HG03280 (cell line): Measurements from ENCODE around the gene TESK1.
A peak's percentile ranks its signal among the peaks of the same experiment; 100 is the strongest.
"Not testable (repeated sequence)": the region's sequence is repeated elsewhere in the genome, so short reads cannot be mapped to it uniquely, and the experiment has no call there.

Experiments
- ATAC-seq: cut with Tn5 transposase; IDR thresholded peaks from one replicate; pipeline ENCODE4 v1.9.1; 2021; ENCODE audit warnings: mild to moderate bottlenecking, moderate library complexity; ENCODE audit not compliant: unreplicated experiment

The TESK1 gene

GRCh38 chr9:35579130-35579529 lies 25.9 kb upstream of the TESK1 start:
- ATAC-seq = no peak

GRCh38 chr9:35579659-35580227 lies 25.3 kb upstream of the TESK1 start:
- not testable (repeated sequence) for ATAC-seq

- ATAC-seq = not testable (repeated sequence)
These were observed 21.5 kb upstream of the TESK1 start for GRCh38 chr9:35583521-35583920.

- not testable (repeated sequence) for ATAC-seq
These were observed 20.4 kb upstream of the TESK1 start for GRCh38 chr9:35584681-35585080.

GRCh38 chr9:35588506-35588905 lies 16.6 kb upstream of the TESK1 start:
- not testable (repeated sequence) for ATAC-seq

GRCh38 chr9:35593581-35593980 lies 11.5 kb upstream of the TESK1 start:
- no peak for ATAC-seq

- no peak for ATAC-seq
These were observed 10.6 kb upstream of the TESK1 start for GRCh38 chr9:35594471-35594870.

- ATAC-seq = not testable (repeated sequence)
These were observed 8.2 kb upstream of the TESK1 start for GRCh38 chr9:35596907-35597306.

GRCh38 chr9:35598866-35599590 lies 6.0 kb upstream of the TESK1 start:
- ATAC-seq = no peak

- no peak for ATAC-seq
These were observed 5.1 kb upstream of the TESK1 start for GRCh38 chr9:35599763-35600604.

GRCh38 chr9:35603506-35603985 lies 1.5 kb upstream of the TESK1 start:
- ATAC-seq = no peak

GRCh38 chr9:35603986-35604577 lies 980 bp upstream of the TESK1 start:
- ATAC-seq = peak; percentile 84

GRCh38 chr9:35605351-35606137 lies 482 bp downstream of the TESK1 start:
- peak; percentile 8 for ATAC-seq

- ATAC-seq = no peak
These were observed 1.1 kb downstream of the TESK1 start for GRCh38 chr9:35606138-35606504.

GRCh38 chr9:35606726-35607125 lies 1.7 kb downstream of the TESK1 start:
- ATAC-seq = no peak

- ATAC-seq = no peak
These were observed 3.2 kb downstream of the TESK1 start for GRCh38 chr9:35608221-35608620.

- ATAC-seq = no peak
These were observed 4.1 kb downstream of the TESK1 start for GRCh38 chr9:35609001-35609819.

- no peak for ATAC-seq
These were observed 4.7 kb downstream of the TESK1 start for GRCh38 chr9:35609820-35610163.

- peak; percentile 77 for ATAC-seq
These were observed 6.3 kb downstream of the TESK1 start for GRCh38 chr9:35611230-35611797.
